Endothelial cell of umbilical vein (primary cell): ENCODE data around the gene IL16. TPM values are rescaled to one million over a fixed set of nuclear protein-coding genes. Genes with fewer than 3 reads are reported as not detected.
A peak's percentile ranks its signal among the peaks of the same experiment; 100 is the strongest.

ENCODE experiments used
- BruUV-seq: library from RNA; stranded (reverse); fragments of 400-500 nt; replicated peaks from 2 replicates; lab custom pipeline; 2021; lab: Mats Ljungman, UMichigan
- CTCF ChIA-PET: fragments of 300-600, 350-600 bp; sonication (Branson Sonifier 250); formaldehyde crosslinking; loops from one replicate; lab custom pipeline; 2021; ENCODE audit warnings: antibody characterized with exemption, inconsistent platforms; lab: Charles Lee
- POLR2A ChIA-PET: fragments of 300-600, 350-600 bp; sonication (Branson Sonifier 250); formaldehyde crosslinking; loops from one replicate; lab custom pipeline; 2021; ENCODE audit warnings: antibody characterized with exemption, inconsistent platforms; lab: Charles Lee
- DNase-seq: peaks from one replicate; pipeline ENCODE4 v3.0.0-alpha.2; 2011; ENCODE audit warnings: low read depth, low spot score
- FAIRE-seq: peaks from 2 replicates; lab custom pipeline; 2011; peaks lifted over from hg19 to GRCh38; lab: Jason Lieb, UNC
- H2AFZ ChIP-seq: 2 replicates; pipeline ENCODE4 v1.6.0; 2012; ENCODE audit warnings: low read depth, low read length, control low read depth, inconsistent platforms
- H3K27ac ChIP-seq: 2 replicates; pipeline ENCODE4 v1.5.1; 2011; ENCODE audit warnings: low read depth, mild to moderate bottlenecking, control low read depth, low read length, moderate library complexity; ENCODE audit not compliant: insufficient read depth
- H3K27me3 ChIP-seq, 2 experiments: 2 replicates each; pipeline versions ENCODE4 v1.6.0 to v1.6.1; 2011; ENCODE audit warnings: low read length in 2 of 2, mixed read lengths in 1 of 2; ENCODE audit not compliant: control insufficient read depth in 2 of 2, insufficient read depth in 2 of 2
- H3K36me3 ChIP-seq, 2 experiments: 2 replicates in 1 of 2; 3 replicates in 1 of 2; pipeline ENCODE4 v1.5.1; 2011; ENCODE audit warnings: low read length in 2 of 2, mild to moderate bottlenecking in 1 of 2, moderate library complexity in 1 of 2; ENCODE audit not compliant: control insufficient read depth in 2 of 2, insufficient read depth in 2 of 2; ENCODE audit errors: extremely low read depth in 1 of 2
- H3K4me1 ChIP-seq: 3 replicates; pipeline ENCODE4 v1.5.1; 2011; ENCODE audit warnings: mild to moderate bottlenecking, low read length; ENCODE audit not compliant: control insufficient read depth, insufficient read depth; ENCODE audit errors: extremely low read depth
- H3K4me2 ChIP-seq: 2 replicates; pipeline ENCODE4 v1.6.1; 2011; ENCODE audit warnings: low read length, control low read depth, mixed read lengths; ENCODE audit not compliant: insufficient read depth
- H3K4me3 ChIP-seq, 3 experiments: fragments of 200-600 bp in 1 of 3; sonication (generic), shearing (Covaris generic) in 1 of 3; replicated peaks in 1 of 3; 2 replicates each; pipeline ENCODE4 v1.5.1; 2011 to 2016; ENCODE audit warnings: control low read depth in 3 of 3, low read length in 3 of 3, mild to moderate bottlenecking in 2 of 3, inconsistent platforms in 1 of 3, low read depth in 1 of 3, moderate library complexity in 1 of 3; ENCODE audit not compliant: insufficient read depth in 1 of 3
- H3K79me2 ChIP-seq: 2 replicates; pipeline ENCODE4 v1.6.0; 2012; ENCODE audit warnings: low read length, inconsistent platforms; ENCODE audit not compliant: control insufficient read depth, insufficient read depth
- H3K9ac ChIP-seq: replicated peaks from 2 replicates; pipeline ENCODE3; 2011; ENCODE audit warnings: low read length, control low read depth; ENCODE audit not compliant: insufficient read depth; ENCODE audit errors: extremely low read depth
- H3K9me1 ChIP-seq: replicated peaks from 3 replicates; pipeline ENCODE4 v1.6.0; 2011; ENCODE audit warnings: mild to moderate bottlenecking, low read length; ENCODE audit not compliant: control insufficient read depth, insufficient read depth; ENCODE audit errors: extremely low read depth
- H3K9me3 ChIP-seq: replicated peaks from 2 replicates; pipeline ENCODE4 v1.5.1; 2012; ENCODE audit warnings: low read length, inconsistent platforms; ENCODE audit not compliant: control insufficient read depth, insufficient read depth
- H4K20me1 ChIP-seq: replicated peaks from 2 replicates; pipeline ENCODE3; 2011; ENCODE audit warnings: mild to moderate bottlenecking, low read length; ENCODE audit not compliant: control insufficient read depth, insufficient read depth; ENCODE audit errors: extremely low read depth
- CTCF ChIP-seq, 2 donors: IDR thresholded peaks; 1 replicate in 1 of 2; 2 replicates in 1 of 2; pipeline ENCODE4 v1.5.1; 2011; ENCODE audit warnings: low read length in 2 of 2, mild to moderate bottlenecking in 2 of 2, moderate library complexity in 2 of 2, control low read depth in 1 of 2, inconsistent platforms in 1 of 2, low read depth in 1 of 2; ENCODE audit not compliant: insufficient read depth in 1 of 2; ENCODE audit errors: extremely low read depth in 1 of 2
- EZH2 ChIP-seq: IDR thresholded peaks from 2 replicates; pipeline ENCODE4 v1.6.1; 2012; ENCODE audit warnings: borderline replicate concordance, low read depth, mild to moderate bottlenecking, moderate library complexity, low read length, inconsistent platforms; ENCODE audit not compliant: severe bottlenecking
- FOS ChIP-seq: IDR thresholded peaks from 2 replicates; pipeline ENCODE4 v1.6.1; 2011; ENCODE audit warnings: mild to moderate bottlenecking, low read length, moderate library complexity, borderline replicate concordance; ENCODE audit not compliant: insufficient read depth
- GATA2 ChIP-seq: IDR thresholded peaks from 2 replicates; pipeline ENCODE4 v1.7.0; 2011; ENCODE audit warnings: low read depth, mild to moderate bottlenecking, moderate library complexity, mixed read lengths, low read length; ENCODE audit not compliant: insufficient read length, insufficient read depth
- JUN ChIP-seq: IDR thresholded peaks from 2 replicates; pipeline ENCODE4 v1.6.1; 2011; ENCODE audit warnings: borderline replicate concordance, low read depth; ENCODE audit not compliant: insufficient read length, insufficient read depth
- MYC ChIP-seq: IDR thresholded peaks from one replicate; pipeline ENCODE4 v1.6.1; 2011; ENCODE audit warnings: mild to moderate bottlenecking, low read depth, low read length
- POLR2A ChIP-seq: IDR thresholded peaks from 2 replicates; pipeline ENCODE4 v1.6.1; 2012; ENCODE audit warnings: low read depth, mild to moderate bottlenecking, control low read depth, low read length
- POLR2AphosphoS5 ChIP-seq: IDR thresholded peaks from 2 replicates; pipeline ENCODE4 v1.6.1; 2012; ENCODE audit warnings: low read depth, mild to moderate bottlenecking, control low read depth, low read length, moderate library complexity; ENCODE audit not compliant: insufficient read depth
- dilution Hi-C: fragments of 300-500 bp; cut with MboI; formaldehyde crosslinking; loops from one replicate; pipeline ENCODE4 v1.15.0; 2019; ENCODE audit warnings: low sequenced_read_pairs; ENCODE audit not compliant: extremely low pct_ligation_motif_present
- intact Hi-C: fragments of 100-400 bp; cut with micrococcal nuclease; formaldehyde crosslinking; loops from one replicate; pipeline ENCODE4 v1.10.0; 2022
- polyA plus RNA-seq, 4 experiments: library from polyadenylated mRNA; depleted of rRNA in 3 of 4; stranded (reverse) in 3 of 4; unstranded in 1 of 4; fragments of >200 nt; gene quantifications; 2 replicates each; pipeline versions ENCODE4 v1.2.1 to v1.2.3, GENCODE V29; 2011 to 2012; ENCODE audit warnings: missing spikeins in 1 of 4
- total RNA-seq: library from RNA; stranded (reverse); gene quantifications from 2 replicates; pipeline ENCODE4 v1.2.3, GENCODE V29; 2021
- TF ChIP-seq, protein P1 (sequence below): IDR thresholded peaks from 2 replicates; pipeline ENCODE4 v1.6.1; 2011; ENCODE audit not compliant: insufficient read depth, insufficient read length

IL16 gene
- total and polyA plus RNA-seq, 2 donors (not counting 3 experiments of a cell fraction or from before 2014, with no cell fraction given): 0.29 to 2.1 TPM

- BruUV-seq: no TSS peak
- Histone ChIP-seq H3K27me3 (peaks cover 3 to 8% of the 10 kb centered on the region in 2 experiments), H3K4me1 (peaks cover 4% of the 10 kb centered on the region), H3K9me1 (no peaks in the 10 kb centered on the region), H3K9ac (no peak overlapping the region), H4K20me1 (no peaks in the 10 kb centered on the region), H3K9me3 (no peaks in the 10 kb centered on the region), H3K79me2 (no peaks in the 10 kb centered on the region), H3K27ac (no peak overlapping the region), H3K4me2 (no peak overlapping the region), H3K4me3 (no peak overlapping the region), H3K36me3 (no peaks in the 10 kb centered on the region), H2AFZ (no peak overlapping the region)
- CTCF ChIA-PET: interaction anchor here (0.6 to 1.9 kb wide), 7 partner anchors 9 to 92 kb away, joined by 3 to 12 read pairs (median 5); partner anchors contain the start of gene STARD5
- dilution Hi-C loops (no loop called here), intact Hi-C loops (loop anchor here (1.0 kb wide), 1 partner anchor 61 kb away; no protein-coding TSS in a partner anchor)
- POLR2A ChIA-PET: no interaction called here
- TF ChIP-seq MYC (no peak), CTCF (IDR thresholded peaks at IDR 0.05; ENCODE audit: extremely low read depth in 1 of 2, insufficient read depth in 1 of 2, low read depth in 1 of 2, low read length in 2 of 2) (peak in 1 of 2 donors; percentile 6), GATA2 (no peak), JUN (no peak), FOS (no peak)
- peak; percentile 23 for DNase-seq
- peak; percentile 12 for FAIRE-seq
Observed at GRCh38 chr15:81336568-81336967, 139.9 kb downstream of the IL16 start.

DNA sequence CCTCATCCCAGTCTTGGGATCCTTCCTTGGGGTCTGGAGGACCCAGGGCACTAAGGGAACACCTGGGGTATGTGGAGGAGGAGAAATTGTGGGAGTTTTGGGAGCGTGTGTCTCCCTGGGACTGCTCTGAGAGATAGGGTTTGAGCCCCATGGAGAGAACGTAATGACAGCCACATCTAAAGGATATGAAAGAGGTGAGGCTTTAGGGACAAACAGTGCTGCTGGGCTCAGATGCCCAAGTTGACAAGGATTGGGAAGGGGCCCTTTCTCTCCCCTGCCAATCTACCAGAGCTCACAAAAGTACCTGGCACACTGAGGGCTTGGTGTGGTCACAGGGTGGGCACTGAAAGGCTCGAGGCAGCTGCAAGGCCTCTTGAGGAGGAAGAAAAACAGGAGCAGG lies 140.6 kb downstream of the IL16 start:
- Histone ChIP-seq H3K9me3 (no peaks in the 10 kb centered on the region), H3K9me1 (no peaks in the 10 kb centered on the region), H3K4me3 (no peak overlapping the region), H3K4me1 (peaks cover 4% of the 10 kb centered on the region), H4K20me1 (no peaks in the 10 kb centered on the region), H3K27me3 (peaks cover 3 to 6% of the 10 kb centered on the region in 2 experiments), H3K27ac (no peak overlapping the region), H3K79me2 (no peaks in the 10 kb centered on the region), H2AFZ (no peak overlapping the region), H3K36me3 (no peaks in the 10 kb centered on the region), H3K4me2 (no peak overlapping the region), H3K9ac (no peak overlapping the region)
- ChIA-PET CTCF (interaction anchor here (0.6 to 2.5 kb wide), 8 partner anchors 10 to 92 kb away, joined by 3 to 12 read pairs (median 6); partner anchors contain the start of gene STARD5), POLR2A (no interaction called here)
- intact Hi-C loops: no loop called here
- no TSS peak for BruUV-seq
- FAIRE-seq (no peak), DNase-seq (no peak)
- dilution Hi-C loops: no loop called here
- no peak for TF ChIP-seq EZH2
- TF ChIP-seq, protein P1, sequence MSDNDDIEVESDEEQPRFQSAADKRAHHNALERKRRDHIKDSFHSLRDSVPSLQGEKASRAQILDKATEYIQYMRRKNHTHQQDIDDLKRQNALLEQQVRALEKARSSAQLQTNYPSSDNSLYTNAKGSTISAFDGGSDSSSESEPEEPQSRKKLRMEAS: no peak
- TF ChIP-seq MYC: no peak
- no peak for TF ChIP-seq FOS
- TF ChIP-seq CTCF (IDR thresholded peaks at IDR 0.05; ENCODE audit: extremely low read depth in 1 of 2, insufficient read depth in 1 of 2, low read depth in 1 of 2, low read length in 2 of 2): no peak
- no peak for TF ChIP-seq GATA2
- TF ChIP-seq POLR2AphosphoS5: no peak
- TF ChIP-seq JUN: no peak
- no peak for TF ChIP-seq POLR2A
